Central memory CD8-positive, alpha-beta T cell (primary cell): Measurements from ENCODE around the gene LEFTY2.
"Not testable (repeated sequence)": the region's sequence is repeated elsewhere in the genome, so short reads cannot be mapped to it uniquely, and the experiment has no call there.

Experiments
- ATAC-seq: fragments of 150-1000 bp; cut with Tn5 transposase; replicated peaks from 2 replicates; pipeline ENCODE4 v1.10.0; 2022; ENCODE audit warnings: mild to moderate bottlenecking, moderate FRiP score, moderate number of reproducible peaks; ENCODE audit not compliant: poor library complexity, severe bottlenecking; ENCODE audit errors: extremely low read depth
- DNase-seq, 2 donors: peaks; one replicate each; pipeline ENCODE4 v3.0.0; 2021; ENCODE audit warnings: low spot score in 2 of 2
- H3K27ac Mint-ChIP-seq: one replicate; pipeline ENCODE4 v1.8.0; 2022; ENCODE audit warnings: low read depth, mild to moderate bottlenecking, moderate library complexity, mixed read lengths
- H3K27me3 Mint-ChIP-seq: one replicate; pipeline ENCODE4 v1.8.0; 2022; ENCODE audit warnings: mixed read lengths
- H3K36me3 Mint-ChIP-seq: one replicate; pipeline ENCODE4 v1.8.0; 2022; ENCODE audit warnings: mild to moderate bottlenecking, moderate library complexity, mixed read lengths; ENCODE audit not compliant: insufficient read depth
- H3K4me1 Mint-ChIP-seq: one replicate; pipeline ENCODE4 v1.8.0; 2022; ENCODE audit warnings: mixed read lengths
- H3K4me3 Mint-ChIP-seq: one replicate; pipeline ENCODE4 v1.8.0; 2022; ENCODE audit warnings: mild to moderate bottlenecking, moderate library complexity, mixed read lengths
- H3K9me3 Mint-ChIP-seq: one replicate; pipeline ENCODE4 v1.8.0; 2022; ENCODE audit warnings: mixed read lengths

Gene LEFTY2, protein sequence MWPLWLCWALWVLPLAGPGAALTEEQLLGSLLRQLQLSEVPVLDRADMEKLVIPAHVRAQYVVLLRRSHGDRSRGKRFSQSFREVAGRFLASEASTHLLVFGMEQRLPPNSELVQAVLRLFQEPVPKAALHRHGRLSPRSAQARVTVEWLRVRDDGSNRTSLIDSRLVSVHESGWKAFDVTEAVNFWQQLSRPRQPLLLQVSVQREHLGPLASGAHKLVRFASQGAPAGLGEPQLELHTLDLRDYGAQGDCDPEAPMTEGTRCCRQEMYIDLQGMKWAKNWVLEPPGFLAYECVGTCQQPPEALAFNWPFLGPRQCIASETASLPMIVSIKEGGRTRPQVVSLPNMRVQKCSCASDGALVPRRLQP

DNA sequence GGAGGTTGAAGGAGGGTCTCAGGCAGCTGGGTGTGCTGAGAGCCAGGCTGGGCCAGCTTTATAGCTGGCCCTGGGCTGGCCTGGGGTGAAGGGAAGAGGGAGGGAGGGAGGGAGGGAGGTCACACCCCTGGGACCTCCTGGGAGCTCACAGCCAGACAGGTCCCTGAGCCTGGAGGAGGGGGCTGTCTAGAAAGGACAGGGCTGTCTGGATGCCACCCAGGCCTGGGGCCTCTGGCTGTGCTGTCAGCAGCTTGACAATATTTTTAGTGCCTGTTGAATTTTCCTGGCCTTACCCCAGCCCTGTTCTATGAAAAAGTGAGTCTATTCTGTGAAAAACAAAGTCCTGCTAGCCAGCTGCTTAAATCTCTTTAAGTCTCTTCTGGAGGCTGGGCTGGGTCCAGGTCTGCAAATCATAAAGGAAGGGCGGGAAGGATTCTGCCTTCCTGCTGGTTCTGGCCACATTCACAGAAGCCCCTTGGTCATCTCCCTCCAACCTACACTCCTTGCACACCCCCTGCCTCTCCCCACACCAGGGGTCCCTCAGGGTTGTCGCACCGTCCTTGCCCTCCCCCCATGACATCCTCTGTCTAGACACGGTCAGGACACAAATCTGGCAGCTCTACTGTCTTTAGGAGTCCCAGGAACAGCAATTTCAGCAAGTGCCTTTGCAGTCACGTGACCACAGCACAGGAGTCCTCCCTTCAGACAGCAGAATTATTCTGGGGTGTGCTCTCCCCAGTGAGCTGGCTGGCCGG is at the start of gene LEFTY2:
TSS of gene LEFTY2 (minus strand) at position 34 of the 755 bp plus-strand sequence. CDS start 80 bp downstream, outside the sequence.
- no peak within 1 kb of the TSS for H3K27ac Mint-ChIP-seq
- peaks cover 8% of the 10 kb centered on the region for H3K4me1 Mint-ChIP-seq
- no peak for ATAC-seq

DNA sequence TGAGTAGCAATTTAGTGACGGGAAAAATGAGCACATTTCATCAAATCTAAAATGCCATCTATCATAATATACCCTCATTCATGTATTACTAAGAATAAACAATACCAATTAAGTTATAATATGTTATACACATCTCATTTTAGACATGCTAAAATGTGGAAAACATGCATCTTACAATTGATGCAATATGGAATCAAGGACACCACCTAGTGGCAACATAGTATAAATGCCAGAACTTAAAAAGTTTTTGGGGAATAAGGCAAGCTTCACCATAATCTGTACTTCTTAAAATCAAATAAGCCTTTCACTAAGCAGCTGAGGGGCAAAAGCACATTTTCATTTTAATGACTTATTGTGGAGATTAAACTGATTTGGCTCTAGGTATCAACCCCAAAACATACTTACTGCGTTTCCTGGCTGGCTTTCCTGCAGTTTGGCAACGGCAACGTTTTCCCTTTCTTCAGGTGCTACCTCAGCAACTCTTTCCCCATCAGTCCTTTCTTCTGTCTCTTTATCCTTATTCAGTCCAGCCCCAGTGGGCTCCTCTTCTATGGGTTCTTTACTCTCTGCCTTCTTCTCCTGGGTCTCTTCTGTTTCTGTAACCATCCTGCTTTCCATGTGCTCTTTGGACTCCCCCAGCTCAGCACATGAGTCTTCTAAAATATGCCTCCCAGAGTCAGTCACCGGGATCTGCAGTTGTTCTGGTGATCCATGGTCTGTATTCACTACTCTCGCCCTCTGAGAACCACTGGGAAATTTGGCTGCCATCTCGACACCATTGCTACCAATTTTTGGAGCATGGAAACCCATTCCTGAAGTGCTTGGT is 46.7 kb upstream of the LEFTY2 start:
- Mint-ChIP-seq H3K4me1 (peaks cover 25% of the 10 kb centered on the region), H3K4me3 (no peak overlapping the region), H3K27me3 (no peaks in the 10 kb centered on the region), H3K27ac (no peak overlapping the region), H3K9me3 (no peaks in the 10 kb centered on the region), H3K36me3 (peaks cover 84% of the 10 kb centered on the region)
- ATAC-seq (no peak), DNase-seq (no peak)

More for the DNA sequence above, at the start of gene LEFTY2:
- DNase-seq, result no peak
- H3K27me3 Mint-ChIP-seq, result no peaks in the 10 kb centered on the region
- no peaks in the 10 kb centered on the region for H3K9me3 Mint-ChIP-seq
- no peaks in the 10 kb centered on the region for H3K36me3 Mint-ChIP-seq
- H3K4me3 Mint-ChIP-seq, result no peak within 1 kb of the TSS

DNA sequence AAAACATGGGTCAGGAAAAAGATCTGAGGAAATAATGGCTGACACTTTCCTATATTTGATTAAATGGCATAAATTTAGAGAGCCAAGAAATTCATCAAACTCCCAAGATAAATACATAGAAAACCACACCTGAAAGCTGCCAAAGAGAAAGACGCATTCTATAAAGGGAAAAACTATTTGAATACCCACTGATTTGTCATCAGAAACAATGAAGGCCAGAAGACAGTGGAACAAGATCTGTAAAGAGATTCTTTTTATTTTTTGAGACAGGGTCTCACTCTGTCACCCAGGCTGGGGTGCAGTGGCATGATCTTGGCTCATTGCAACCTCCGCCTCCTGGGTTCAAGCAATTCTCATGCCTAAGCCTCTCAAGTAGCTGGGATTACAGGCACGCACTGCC is 40.7 kb upstream of the LEFTY2 start:
- Mint-ChIP-seq H3K27ac (no peak overlapping the region), H3K36me3 (peaks cover 75% of the 10 kb centered on the region), H3K4me1 (peaks cover 19% of the 10 kb centered on the region), H3K4me3 (no peak overlapping the region), H3K9me3 (no peaks in the 10 kb centered on the region), H3K27me3 (no peaks in the 10 kb centered on the region)
- ATAC-seq, result no peak
- DNase-seq, result no peak

DNA sequence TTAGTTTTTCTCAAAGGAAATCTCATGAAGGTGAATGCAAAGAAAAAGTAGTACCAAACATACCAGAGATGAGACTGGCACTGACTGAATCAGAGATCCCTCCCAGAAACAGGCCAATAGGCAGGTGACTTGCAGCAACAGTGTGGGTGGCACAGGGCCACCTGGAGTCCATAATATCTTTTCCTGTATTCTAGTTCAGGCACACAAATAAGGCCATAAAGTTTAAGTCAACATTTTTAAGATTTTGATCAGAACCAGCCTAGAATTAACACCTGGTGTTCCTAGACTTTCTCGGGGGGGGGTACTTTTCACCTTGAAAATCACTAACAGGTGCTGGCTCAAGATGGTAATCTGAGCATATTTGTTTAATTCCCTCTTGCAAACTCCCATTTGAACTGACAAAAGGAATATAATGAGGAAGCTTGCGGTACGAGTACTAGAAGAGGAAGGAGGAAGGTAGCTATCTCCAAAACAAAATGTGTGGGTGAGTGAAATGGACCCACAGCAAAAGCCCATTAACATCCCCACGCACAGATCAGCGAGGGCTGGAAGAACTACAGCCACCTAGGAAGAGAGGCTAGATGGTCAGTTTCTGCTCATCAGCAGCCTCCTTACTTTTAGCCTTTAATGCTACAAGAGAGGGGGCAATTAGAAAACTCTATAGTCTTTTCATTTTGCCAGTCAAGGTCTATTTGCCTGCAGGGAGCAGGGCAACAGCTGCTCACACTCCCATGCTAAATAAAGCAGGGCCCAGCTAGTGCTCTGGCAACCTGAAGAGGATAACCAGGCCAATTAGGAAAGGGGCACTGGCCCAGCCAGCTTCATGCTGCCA is 39.2 kb upstream of the LEFTY2 start:
- Mint-ChIP-seq H3K4me3 (no peak overlapping the region), H3K27ac (no peak overlapping the region), H3K9me3 (no peaks in the 10 kb centered on the region), H3K27me3 (no peaks in the 10 kb centered on the region), H3K4me1 (peaks cover 13% of the 10 kb centered on the region), H3K36me3 (peaks cover 62% of the 10 kb centered on the region)
- DNase-seq (no peak), ATAC-seq (no peak)

DNA sequence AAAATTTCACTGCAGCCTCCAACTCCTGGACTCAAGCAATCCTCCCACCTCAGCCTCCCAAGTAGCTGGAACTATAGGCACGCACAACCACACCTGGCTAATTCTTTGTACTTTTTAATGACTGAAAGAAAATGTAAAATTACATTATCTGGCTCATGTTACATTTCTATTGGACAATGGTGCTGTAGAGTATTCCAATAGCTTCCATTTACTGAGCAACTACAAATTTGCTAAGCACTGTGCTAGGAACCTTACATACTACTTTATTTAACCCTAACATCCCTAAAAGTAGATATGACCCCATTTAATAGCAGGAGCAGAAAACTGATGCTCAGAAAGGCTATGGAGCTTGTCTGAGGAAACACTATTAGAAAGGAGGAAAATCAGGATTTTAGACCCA is 38.4 kb upstream of the LEFTY2 start:
- Mint-ChIP-seq H3K4me1 (peaks cover 13% of the 10 kb centered on the region), H3K27me3 (no peaks in the 10 kb centered on the region), H3K36me3 (peaks cover 56% of the 10 kb centered on the region), H3K4me3 (no peak overlapping the region), H3K9me3 (no peaks in the 10 kb centered on the region), H3K27ac (no peak overlapping the region)
- DNase-seq, result no peak
- ATAC-seq, result no peak

DNA sequence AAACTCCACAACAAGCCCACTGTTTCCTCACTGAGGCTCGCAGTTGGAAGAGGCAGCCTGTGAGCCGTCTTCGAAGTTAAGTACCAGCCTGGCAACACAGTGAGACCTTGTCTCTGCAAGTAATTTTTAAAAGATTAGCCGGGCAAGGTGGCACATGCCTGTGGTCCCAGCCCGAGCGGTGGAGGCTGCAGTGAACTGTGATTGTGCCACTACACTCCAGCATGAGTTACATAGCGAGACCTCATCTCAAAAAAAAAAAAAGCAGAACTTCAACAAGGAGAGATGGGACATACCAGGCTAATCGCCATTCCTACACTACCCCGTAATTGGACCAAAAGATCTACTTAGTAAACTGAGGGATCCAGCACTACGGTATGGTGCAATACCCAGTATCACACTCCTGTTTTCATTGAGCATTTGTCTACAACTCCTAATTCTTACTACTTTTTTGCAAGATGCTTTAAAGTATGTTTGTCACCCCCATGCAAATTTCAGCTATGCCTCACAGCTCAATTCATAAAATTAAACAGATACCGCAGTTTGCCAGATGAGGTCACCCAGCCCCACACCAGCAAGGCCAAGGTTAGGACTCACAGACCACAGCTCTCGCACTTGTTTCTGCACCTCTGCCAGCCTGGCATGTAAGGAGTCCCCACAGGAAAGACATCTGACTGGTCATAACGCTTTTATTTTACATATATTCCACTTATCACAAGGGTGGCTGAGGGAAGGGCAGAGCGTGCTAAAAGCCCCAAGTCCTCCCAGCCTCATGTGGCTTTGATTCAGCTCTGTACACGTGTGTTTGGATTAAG is 37.1 kb upstream of the LEFTY2 start:
- H3K36me3 Mint-ChIP-seq, result peaks cover 46% of the 10 kb centered on the region
- no peak overlapping the region for H3K27ac Mint-ChIP-seq
- H3K4me3 Mint-ChIP-seq, result no peak overlapping the region
- no peaks in the 10 kb centered on the region for H3K27me3 Mint-ChIP-seq
- H3K9me3 Mint-ChIP-seq, result no peaks in the 10 kb centered on the region
- ATAC-seq, result no peak
- H3K4me1 Mint-ChIP-seq, result peaks cover 7% of the 10 kb centered on the region
- no peak for DNase-seq

DNA sequence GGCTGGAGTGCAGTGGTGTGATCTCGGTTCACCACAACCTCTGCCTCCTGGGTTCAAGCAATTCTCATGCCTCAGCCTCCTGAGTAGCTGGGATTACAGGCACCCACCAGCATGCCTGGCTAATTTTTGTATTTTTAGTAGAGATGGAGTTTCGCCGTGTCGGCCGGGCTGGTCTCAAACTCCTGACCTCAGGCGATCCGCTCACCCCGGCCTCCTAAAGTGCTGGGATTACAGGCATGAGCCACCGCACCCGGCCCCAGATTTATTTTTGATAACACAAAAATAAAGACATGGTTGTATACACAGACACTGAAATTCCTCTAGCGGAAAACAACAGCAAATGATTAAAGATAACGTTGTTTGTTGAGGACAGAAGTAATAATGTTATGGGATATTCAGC is 34.1 kb upstream of the LEFTY2 start:
- DNase-seq, H3K27me3 Mint-ChIP-seq, H3K4me3 Mint-ChIP-seq, ATAC-seq, H3K27ac Mint-ChIP-seq, H3K4me1 Mint-ChIP-seq, H3K9me3 Mint-ChIP-seq: not testable (repeated sequence)
- peaks cover 27% of the 10 kb centered on the region for H3K36me3 Mint-ChIP-seq

DNA sequence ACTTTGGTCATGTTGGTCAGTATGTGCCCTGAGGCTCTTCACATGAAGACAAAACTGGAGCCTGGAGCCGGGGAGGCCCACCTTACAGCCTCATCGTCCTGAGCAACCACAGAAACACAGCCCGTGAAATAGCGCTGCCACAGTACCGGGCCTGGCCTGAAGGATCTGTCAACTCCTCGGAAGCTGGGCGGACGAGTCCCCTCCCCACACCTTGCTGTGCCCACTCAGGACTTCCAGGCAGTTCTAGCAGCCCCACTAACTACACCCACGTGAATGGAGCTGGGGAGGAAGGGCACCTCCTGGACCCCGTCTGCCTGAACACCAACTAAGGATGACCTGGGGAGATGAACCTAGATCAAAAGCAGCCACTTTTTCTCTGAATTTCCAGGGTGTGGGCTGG is 33.4 kb upstream of the LEFTY2 start:
- ATAC-seq (no peak), DNase-seq (no peak)
- no peaks in the 10 kb centered on the region for H3K9me3 Mint-ChIP-seq
- H3K27me3 Mint-ChIP-seq, result no peaks in the 10 kb centered on the region
- no peaks in the 10 kb centered on the region for H3K4me1 Mint-ChIP-seq
- peaks cover 22% of the 10 kb centered on the region for H3K36me3 Mint-ChIP-seq
- H3K4me3 Mint-ChIP-seq, result no peak overlapping the region
- H3K27ac Mint-ChIP-seq, result no peak overlapping the region

DNA sequence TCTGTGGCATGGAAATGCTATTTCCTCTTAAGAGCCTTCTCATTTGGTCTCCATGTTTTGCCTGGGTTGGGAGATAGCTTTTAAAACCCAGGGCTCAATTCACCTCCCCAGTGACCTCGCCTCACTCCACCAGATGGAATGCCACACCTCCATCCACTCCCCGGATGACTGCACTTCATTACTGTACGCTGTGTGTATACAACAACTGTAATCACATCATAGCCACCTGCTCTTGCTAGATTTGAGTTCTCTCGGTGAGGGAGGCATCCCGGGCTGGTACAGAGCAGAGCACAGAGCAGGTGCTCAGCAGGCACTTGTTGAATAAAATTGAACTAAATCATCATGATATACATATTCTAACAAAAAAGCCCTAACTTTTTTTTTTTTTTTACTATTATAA is 32.1 kb upstream of the LEFTY2 start:
- no peaks in the 10 kb centered on the region for H3K27me3 Mint-ChIP-seq
- no peak for ATAC-seq
- no peak for DNase-seq
- H3K27ac Mint-ChIP-seq, result no peak overlapping the region
- H3K9me3 Mint-ChIP-seq, result no peaks in the 10 kb centered on the region
- no peak overlapping the region for H3K4me3 Mint-ChIP-seq
- no peaks in the 10 kb centered on the region for H3K4me1 Mint-ChIP-seq
- H3K36me3 Mint-ChIP-seq, result peaks cover 12% of the 10 kb centered on the region

DNA sequence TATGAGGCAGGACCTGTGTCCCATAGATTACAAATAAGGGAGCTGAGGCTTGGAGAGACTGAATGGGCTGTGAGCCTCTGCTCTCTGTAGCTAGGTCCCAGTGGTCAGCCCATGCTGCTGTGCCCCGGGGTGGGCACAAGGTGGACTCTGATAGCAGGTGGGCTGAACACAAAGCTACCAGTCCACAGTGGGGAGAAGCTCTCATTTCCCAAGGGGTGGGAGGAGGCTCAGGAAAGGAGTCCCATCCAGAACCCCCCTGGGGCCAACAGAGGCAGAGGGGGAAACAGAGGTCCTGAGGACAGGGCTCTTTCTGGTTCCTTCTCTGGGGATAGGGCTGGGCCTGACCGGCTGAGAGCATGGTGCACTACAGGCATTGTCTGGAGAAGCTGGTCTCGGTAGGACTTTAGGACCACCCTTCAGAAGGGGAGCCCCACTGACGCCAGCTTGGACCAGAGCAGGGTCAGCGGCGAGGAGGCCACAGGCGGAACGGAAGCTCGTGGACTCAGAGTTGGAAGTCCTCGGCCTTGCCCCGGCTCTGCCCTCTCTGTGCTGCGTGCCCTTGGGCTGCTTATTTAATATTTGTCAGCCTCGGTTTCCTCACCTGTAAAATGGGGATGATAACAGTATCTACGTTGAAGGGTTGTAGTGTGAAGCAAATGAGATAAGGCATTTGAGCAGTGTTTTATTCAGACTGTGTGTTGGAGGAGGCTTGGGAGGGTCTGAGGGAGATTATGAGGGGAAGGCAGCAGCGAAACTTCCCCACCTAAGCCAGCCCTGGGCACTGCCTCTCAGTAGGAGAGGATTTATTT is 31.5 kb upstream of the LEFTY2 start:
- H3K36me3 Mint-ChIP-seq, result peaks cover 9% of the 10 kb centered on the region
- no peak overlapping the region for H3K4me3 Mint-ChIP-seq
- H3K27ac Mint-ChIP-seq, result no peak overlapping the region

More for the DNA sequence above, 31.5 kb upstream of the LEFTY2 start:
- H3K27me3 Mint-ChIP-seq, result no peaks in the 10 kb centered on the region
- no peaks in the 10 kb centered on the region for H3K9me3 Mint-ChIP-seq
- ATAC-seq (no peak), DNase-seq (no peak)
- no peaks in the 10 kb centered on the region for H3K4me1 Mint-ChIP-seq
